Measurements from ENCODE around the gene CRLF3.
"Not testable (repeated sequence)": the region's sequence is repeated elsewhere in the genome, so short reads cannot be mapped to it uniquely, and the experiment has no call there.

- TF ChIP-seq ZNF560 (tag by site-specific recombination; IDR thresholded peaks at IDR 0.05; ENCODE audit: borderline replicate concordance); CTCF (tag by site-specific recombination; IDR thresholded peaks at IDR 0.05); ZNF426 (tag by site-specific recombination; IDR thresholded peaks at IDR 0.05): not testable (repeated sequence)
Observed at GRCh38 chr17:30747621-30748020, 76.9 kb downstream of the CRLF3 start.

Measured in HEK293 (cell line).